ENCODE measurements around the gene HMOX2.

Gene HMOX2

DNA sequence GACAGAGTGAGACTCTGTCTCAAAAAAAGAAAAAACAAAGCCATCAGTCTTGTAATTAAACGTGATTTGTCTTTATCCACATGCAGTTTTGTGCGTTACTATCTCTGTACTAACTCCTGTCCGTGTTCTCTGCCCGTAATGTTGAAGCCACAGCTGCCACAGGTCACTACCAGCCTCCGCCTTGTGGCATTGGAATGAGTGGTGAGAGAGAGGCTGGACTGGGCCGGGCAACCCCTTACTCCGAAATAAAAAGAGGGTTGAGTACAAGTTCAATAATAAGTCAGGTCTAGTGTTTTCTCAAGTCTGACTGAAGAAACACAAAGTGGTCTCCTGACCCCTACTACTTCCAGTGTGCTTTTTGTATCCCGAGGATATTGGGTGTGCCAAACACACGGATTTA is 45.2 kb upstream of the HMOX2 start:
- H3K79me2 ChIP-seq (ENCODE audit: insufficient read depth, low read length), result peaks cover 55% of the 10 kb centered on the region
- ATAC-seq (ENCODE audit: insufficient read depth, low read depth), result no peak

DNA sequence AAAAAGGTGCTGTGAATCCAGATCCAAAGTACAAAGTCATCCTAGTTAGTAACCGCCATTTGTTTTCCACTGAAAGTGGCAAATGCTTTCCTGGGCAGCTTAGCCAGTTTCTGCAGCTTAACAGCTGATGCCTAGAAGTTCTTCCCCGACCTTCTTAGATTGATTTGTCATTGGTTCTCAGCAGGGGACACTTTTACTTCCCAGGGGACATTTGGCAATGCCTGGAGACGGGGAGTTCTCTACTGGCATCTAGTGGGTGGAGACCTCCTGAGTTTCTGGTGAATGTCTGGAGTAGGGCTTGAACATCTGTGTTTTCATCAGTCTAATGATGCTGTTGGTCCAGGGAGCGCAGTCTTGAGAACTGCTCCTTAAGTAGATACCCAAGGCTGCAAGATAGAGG is 43.0 kb upstream of the HMOX2 start:
- TF ChIP-seq, protein P1, sequence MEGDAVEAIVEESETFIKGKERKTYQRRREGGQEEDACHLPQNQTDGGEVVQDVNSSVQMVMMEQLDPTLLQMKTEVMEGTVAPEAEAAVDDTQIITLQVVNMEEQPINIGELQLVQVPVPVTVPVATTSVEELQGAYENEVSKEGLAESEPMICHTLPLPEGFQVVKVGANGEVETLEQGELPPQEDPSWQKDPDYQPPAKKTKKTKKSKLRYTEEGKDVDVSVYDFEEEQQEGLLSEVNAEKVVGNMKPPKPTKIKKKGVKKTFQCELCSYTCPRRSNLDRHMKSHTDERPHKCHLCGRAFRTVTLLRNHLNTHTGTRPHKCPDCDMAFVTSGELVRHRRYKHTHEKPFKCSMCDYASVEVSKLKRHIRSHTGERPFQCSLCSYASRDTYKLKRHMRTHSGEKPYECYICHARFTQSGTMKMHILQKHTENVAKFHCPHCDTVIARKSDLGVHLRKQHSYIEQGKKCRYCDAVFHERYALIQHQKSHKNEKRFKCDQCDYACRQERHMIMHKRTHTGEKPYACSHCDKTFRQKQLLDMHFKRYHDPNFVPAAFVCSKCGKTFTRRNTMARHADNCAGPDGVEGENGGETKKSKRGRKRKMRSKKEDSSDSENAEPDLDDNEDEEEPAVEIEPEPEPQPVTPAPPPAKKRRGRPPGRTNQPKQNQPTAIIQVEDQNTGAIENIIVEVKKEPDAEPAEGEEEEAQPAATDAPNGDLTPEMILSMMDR (IDR thresholded peaks at IDR 0.05; ENCODE audit: borderline replicate concordance, extremely low read depth, low read length, poor library complexity, severe bottlenecking), result no peak
- no peak for TF ChIP-seq EZH2 (IDR thresholded peaks at IDR 0.05; ENCODE audit: borderline replicate concordance, low read depth, low read length, severe bottlenecking)
- Histone ChIP-seq H4K20me1 (ENCODE audit: insufficient read depth, low read length) (peaks cover 7% of the 10 kb centered on the region; the same call in 1 of the 2 replicates), H3K27me3 (ENCODE audit: insufficient read depth, low read length, poor library complexity) (no peaks in the 10 kb centered on the region), H2AFZ (ENCODE audit: low read depth, low read length) (no peak overlapping the region), H3K36me3 (ENCODE audit: insufficient read depth, low read length) (peaks cover 71% of the 10 kb centered on the region), H3K9ac (ENCODE audit: low read depth, low read length) (no peak overlapping the region), H3K27ac (ENCODE audit: low read length) (no peak overlapping the region), H3K9me3 (ENCODE audit: insufficient read depth, low read length, severe bottlenecking) (no peaks in the 10 kb centered on the region), H3K4me2 (ENCODE audit: insufficient read depth, low read length) (no peak overlapping the region), H3K79me2 (ENCODE audit: insufficient read depth, low read length) (peaks cover 36% of the 10 kb centered on the region), H3K4me1 (ENCODE audit: insufficient read depth, low read length) (peaks cover 4% of the 10 kb centered on the region; the same call in 1 of the 2 replicates), H3K4me3 (ENCODE audit: low read depth in 1 of 2, low read length in 2 of 2) (no peak overlapping the region)
- DNase-seq (no peak), ATAC-seq (ENCODE audit: insufficient read depth, low read depth) (no peak)

More for the DNA sequence above, 45.2 kb upstream of the HMOX2 start:
- Histone ChIP-seq H3K27ac (ENCODE audit: low read length) (no peak overlapping the region), H3K4me2 (ENCODE audit: insufficient read depth, low read length) (no peak overlapping the region), H3K9me3 (ENCODE audit: insufficient read depth, low read length, severe bottlenecking) (no peaks in the 10 kb centered on the region), H4K20me1 (ENCODE audit: insufficient read depth, low read length) (peaks cover 16% of the 10 kb centered on the region; the same call in 1 of the 2 replicates), H3K27me3 (ENCODE audit: insufficient read depth, low read length, poor library complexity) (no peaks in the 10 kb centered on the region), H3K9ac (ENCODE audit: low read depth, low read length) (no peak overlapping the region), H3K36me3 (ENCODE audit: insufficient read depth, low read length) (peaks cover 55% of the 10 kb centered on the region), H2AFZ (ENCODE audit: low read depth, low read length) (no peak overlapping the region), H3K4me1 (ENCODE audit: insufficient read depth, low read length) (peaks cover 21% of the 10 kb centered on the region), H3K4me3 (ENCODE audit: low read depth in 1 of 2, low read length in 2 of 2) (no peak overlapping the region)
- TF ChIP-seq, protein P1 (IDR thresholded peaks at IDR 0.05; ENCODE audit: borderline replicate concordance, extremely low read depth, low read length, poor library complexity, severe bottlenecking), result no peak
- TF ChIP-seq EZH2 (IDR thresholded peaks at IDR 0.05; ENCODE audit: borderline replicate concordance, low read depth, low read length, severe bottlenecking), result no peak
- no peak for DNase-seq

DNA sequence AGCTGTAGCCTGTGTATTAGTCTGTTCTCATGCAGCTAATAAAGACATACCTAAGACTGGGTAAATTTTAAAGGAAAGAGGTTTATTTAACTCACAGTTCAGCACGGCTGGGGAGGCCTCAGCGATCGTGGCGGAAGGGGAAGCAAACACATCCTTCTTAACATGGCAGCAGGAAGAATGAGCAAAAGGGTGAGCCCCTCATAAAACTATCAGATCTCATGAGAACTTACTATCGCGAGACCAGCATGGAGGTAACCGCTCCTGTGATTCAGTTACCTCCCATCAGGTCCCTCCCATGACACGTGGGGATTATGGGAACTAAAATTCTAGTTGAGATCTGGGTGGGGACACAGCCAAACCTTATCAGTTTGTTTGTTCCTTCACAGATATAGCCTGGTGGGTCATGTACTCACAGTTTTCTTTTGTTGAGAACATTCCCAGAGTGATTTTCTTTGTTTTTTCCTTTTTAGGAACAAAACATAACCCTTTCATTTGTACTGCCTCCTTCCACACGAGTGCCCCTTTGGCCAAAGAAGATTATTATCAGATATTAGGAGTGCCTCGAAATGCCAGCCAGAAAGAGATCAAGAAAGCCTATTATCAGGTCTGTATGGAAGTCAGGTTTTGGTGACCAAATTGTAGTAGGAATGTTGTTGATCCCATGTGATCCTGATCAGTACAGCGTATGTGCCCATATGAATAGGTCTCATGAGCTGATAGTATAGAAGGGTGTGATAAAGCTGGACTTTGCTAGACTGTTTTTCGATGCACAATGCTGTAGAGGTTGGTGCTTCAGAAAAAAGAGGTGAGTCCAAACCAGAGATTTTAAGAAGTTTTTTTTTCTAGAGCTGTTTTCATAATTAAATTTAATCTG is 42.0 kb upstream of the HMOX2 start:
- Histone ChIP-seq H3K4me1 (ENCODE audit: insufficient read depth, low read length) (no peaks in the 10 kb centered on the region), H3K36me3 (ENCODE audit: insufficient read depth, low read length) (peaks cover 74% of the 10 kb centered on the region), H3K27ac (ENCODE audit: low read length) (no peak overlapping the region), H3K27me3 (ENCODE audit: insufficient read depth, low read length, poor library complexity) (no peaks in the 10 kb centered on the region), H3K79me2 (ENCODE audit: insufficient read depth, low read length) (peaks cover 28% of the 10 kb centered on the region), H3K4me3 (ENCODE audit: low read depth in 1 of 2, low read length in 2 of 2) (no peak overlapping the region), H3K4me2 (ENCODE audit: insufficient read depth, low read length) (no peak overlapping the region), H2AFZ (ENCODE audit: low read depth, low read length) (no peak overlapping the region), H3K9me3 (ENCODE audit: insufficient read depth, low read length, severe bottlenecking) (no peaks in the 10 kb centered on the region), H4K20me1 (ENCODE audit: insufficient read depth, low read length) (peaks cover 7% of the 10 kb centered on the region; the same call in 1 of the 2 replicates), H3K9ac (ENCODE audit: low read depth, low read length) (no peak overlapping the region)
- DNase-seq, result no peak
- no peak for TF ChIP-seq EZH2 (IDR thresholded peaks at IDR 0.05; ENCODE audit: borderline replicate concordance, low read depth, low read length, severe bottlenecking)
- TF ChIP-seq, protein P1 (IDR thresholded peaks at IDR 0.05; ENCODE audit: borderline replicate concordance, extremely low read depth, low read length, poor library complexity, severe bottlenecking), result no peak
- ATAC-seq (ENCODE audit: insufficient read depth, low read depth), result no peak

Measured in DND-41 (cell line).